Measurements from ENCODE around the gene CCM2.

DNA sequence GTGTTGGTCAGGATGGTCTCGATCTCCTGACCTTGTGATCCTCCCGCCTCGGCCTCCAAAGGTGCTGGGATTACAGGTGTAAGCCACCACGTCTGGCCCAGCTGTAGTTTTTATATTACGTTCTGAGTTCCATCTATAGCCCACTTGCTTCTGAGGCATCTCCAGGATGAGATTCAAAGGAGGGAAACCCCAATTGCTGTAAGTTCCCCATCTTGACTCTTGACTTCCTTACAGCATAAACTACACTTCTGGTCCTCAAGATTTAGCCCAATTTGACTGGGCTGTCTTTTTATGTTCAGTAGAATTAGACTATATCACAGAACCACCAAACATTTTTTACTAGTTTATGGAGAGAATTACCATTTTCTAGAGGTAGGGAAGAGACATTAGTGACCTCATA lies 44.3 kb downstream of the CCM2 start:
- TF ChIP-seq, protein P1, sequence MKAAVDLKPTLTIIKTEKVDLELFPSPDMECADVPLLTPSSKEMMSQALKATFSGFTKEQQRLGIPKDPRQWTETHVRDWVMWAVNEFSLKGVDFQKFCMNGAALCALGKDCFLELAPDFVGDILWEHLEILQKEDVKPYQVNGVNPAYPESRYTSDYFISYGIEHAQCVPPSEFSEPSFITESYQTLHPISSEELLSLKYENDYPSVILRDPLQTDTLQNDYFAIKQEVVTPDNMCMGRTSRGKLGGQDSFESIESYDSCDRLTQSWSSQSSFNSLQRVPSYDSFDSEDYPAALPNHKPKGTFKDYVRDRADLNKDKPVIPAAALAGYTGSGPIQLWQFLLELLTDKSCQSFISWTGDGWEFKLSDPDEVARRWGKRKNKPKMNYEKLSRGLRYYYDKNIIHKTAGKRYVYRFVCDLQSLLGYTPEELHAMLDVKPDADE (IDR thresholded peaks at IDR 0.05), result no peak
- TF ChIP-seq, protein P2, sequence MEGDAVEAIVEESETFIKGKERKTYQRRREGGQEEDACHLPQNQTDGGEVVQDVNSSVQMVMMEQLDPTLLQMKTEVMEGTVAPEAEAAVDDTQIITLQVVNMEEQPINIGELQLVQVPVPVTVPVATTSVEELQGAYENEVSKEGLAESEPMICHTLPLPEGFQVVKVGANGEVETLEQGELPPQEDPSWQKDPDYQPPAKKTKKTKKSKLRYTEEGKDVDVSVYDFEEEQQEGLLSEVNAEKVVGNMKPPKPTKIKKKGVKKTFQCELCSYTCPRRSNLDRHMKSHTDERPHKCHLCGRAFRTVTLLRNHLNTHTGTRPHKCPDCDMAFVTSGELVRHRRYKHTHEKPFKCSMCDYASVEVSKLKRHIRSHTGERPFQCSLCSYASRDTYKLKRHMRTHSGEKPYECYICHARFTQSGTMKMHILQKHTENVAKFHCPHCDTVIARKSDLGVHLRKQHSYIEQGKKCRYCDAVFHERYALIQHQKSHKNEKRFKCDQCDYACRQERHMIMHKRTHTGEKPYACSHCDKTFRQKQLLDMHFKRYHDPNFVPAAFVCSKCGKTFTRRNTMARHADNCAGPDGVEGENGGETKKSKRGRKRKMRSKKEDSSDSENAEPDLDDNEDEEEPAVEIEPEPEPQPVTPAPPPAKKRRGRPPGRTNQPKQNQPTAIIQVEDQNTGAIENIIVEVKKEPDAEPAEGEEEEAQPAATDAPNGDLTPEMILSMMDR (conservative IDR thresholded peaks at IDR 0.05; ENCODE audit: low read depth in 2 of 2), result no peak

Data from GM23338 (cell line).